HepG2 (cell line): ENCODE data around the gene SLC22A23. TPM values are rescaled to one million over a fixed set of nuclear protein-coding genes. Genes with fewer than 3 reads are reported as not detected.

Experiments
- ARID3A ChIP-seq: IDR thresholded peaks from 2 replicates; pipeline ENCODE4 v1.6.1; 2012; ENCODE audit warnings: low read depth, low read length, improper control_type of control experiment
- ATF1 ChIP-seq: IDR thresholded peaks from 2 replicates; pipeline ENCODE4 v1.6.1; 2016; ENCODE audit warnings: mild to moderate bottlenecking, control low read depth
- ATF2 ChIP-seq: sonication (generic); formaldehyde crosslinking; IDR thresholded peaks from 2 replicates; pipeline ENCODE4 v1.4.0; 2020; ENCODE audit warnings: missing genetic modification reagents
- ATF7-NPFF ChIP-seq: sonication (generic); formaldehyde crosslinking; IDR thresholded peaks from 2 replicates; pipeline ENCODE4 v1.8.1; 2023; ENCODE audit warnings: mild to moderate bottlenecking, low read depth, missing genetic modification reagents, moderate library complexity
- BATF2 ChIP-seq: sonication (generic); formaldehyde crosslinking; IDR thresholded peaks from 2 replicates; pipeline ENCODE4 v1.8.0; 2022; ENCODE audit warnings: mild to moderate bottlenecking, missing genetic modification reagents, moderate library complexity
- FOXP1 ChIP-seq, 2 experiments: fragments of 450-650 bp in 1 of 2; IDR thresholded peaks; 2 replicates each; pipeline ENCODE4 v1.6.1; 2017 to 2018; ENCODE audit warnings: antibody characterized with exemption in 1 of 2
- GATA4 ChIP-seq: sonication (generic); IDR thresholded peaks from 2 replicates; pipeline ENCODE4 v1.6.1; 2016; ENCODE audit warnings: antibody characterized with exemption, low read depth, borderline replicate concordance
- MNT ChIP-seq: fragments of 450-650 bp; IDR thresholded peaks from 2 replicates; pipeline ENCODE4 v1.6.1; 2016
- POGZ ChIP-seq: sonication (generic); formaldehyde crosslinking; IDR thresholded peaks from 2 replicates; pipeline ENCODE4 v1.4.0; 2020; ENCODE audit warnings: mild to moderate bottlenecking, missing genetic modification reagents
- PPARG ChIP-seq: conservative IDR thresholded peaks from 2 replicates; pipeline ENCODE4 v1.6.1; 2016; ENCODE audit warnings: missing biosample characterization, missing genetic modification reagents
- RBFOX2 ChIP-seq: fragments of 200-400 bp; formaldehyde crosslinking; IDR thresholded peaks from 2 replicates; pipeline ENCODE4 v1.6.1; 2017; ENCODE audit warnings: low read depth, mild to moderate bottlenecking, low read length
- REST ChIP-seq, 2 experiments: IDR thresholded peaks; 2 replicates each; pipeline ENCODE4 v1.6.1; 2011 to 2012; ENCODE audit warnings: low read length in 2 of 2, borderline replicate concordance in 1 of 2, low read depth in 1 of 2, mild to moderate bottlenecking in 1 of 2, moderate library complexity in 1 of 2
- SAFB2 ChIP-seq: sonication (generic); formaldehyde crosslinking; IDR thresholded peaks from 2 replicates; pipeline ENCODE4 v1.5.1; 2020; ENCODE audit warnings: missing genetic modification reagents, low read depth, mild to moderate bottlenecking, borderline replicate concordance
- SALL1 ChIP-seq: sonication (generic); formaldehyde crosslinking; IDR thresholded peaks from 2 replicates; pipeline ENCODE4 v1.8.0; 2022; ENCODE audit warnings: mild to moderate bottlenecking, missing genetic modification reagents
- ZBTB21 ChIP-seq: sonication (generic); formaldehyde crosslinking; IDR thresholded peaks from 2 replicates; pipeline ENCODE4 v1.4.0; 2020; ENCODE audit warnings: missing genetic modification reagents
- ZNF136 ChIP-seq: sonication (generic); formaldehyde crosslinking; IDR thresholded peaks from 2 replicates; pipeline ENCODE4 v1.8.1; 2022; ENCODE audit warnings: low read depth, mild to moderate bottlenecking, moderate library complexity, missing genetic modification reagents
- ZNF260 ChIP-seq: sonication (generic); formaldehyde crosslinking; IDR thresholded peaks from 2 replicates; pipeline ENCODE4 v1.4.0; 2020; ENCODE audit warnings: missing genetic modification reagents, low read depth, mild to moderate bottlenecking, borderline replicate concordance
- ZNF430 ChIP-seq: sonication (generic); formaldehyde crosslinking; IDR thresholded peaks from 2 replicates; pipeline ENCODE4 v1.9.0; 2021; ENCODE audit warnings: mild to moderate bottlenecking, missing genetic modification reagents
- ZNF510 ChIP-seq: sonication (generic); formaldehyde crosslinking; IDR thresholded peaks from 2 replicates; pipeline ENCODE4 v1.4.0; 2020; ENCODE audit warnings: low read depth, mild to moderate bottlenecking, missing genetic modification reagents
- ZNF652 ChIP-seq: IDR thresholded peaks from 2 replicates; pipeline ENCODE4 v1.6.1; 2016; ENCODE audit warnings: low read depth, borderline replicate concordance
- ZSCAN12 ChIP-seq: sonication (generic); formaldehyde crosslinking; IDR thresholded peaks from 2 replicates; pipeline ENCODE4 v1.9.0; 2021; ENCODE audit warnings: mild to moderate bottlenecking, missing genetic modification reagents
- ZSCAN9 ChIP-seq: IDR thresholded peaks from 2 replicates; pipeline ENCODE4 v1.6.1; 2016; ENCODE audit warnings: borderline replicate concordance
- polyA plus RNA-seq, 8 experiments: library from polyadenylated mRNA; depleted of rRNA in 3 of 8; stranded (reverse) in 7 of 8; unstranded in 1 of 8; fragments of >200 nt; fragmentation: Illumina TruSeq in 4 of 8; extraction: Trizol in 4 of 8; gene quantifications; 2 replicates each; pipeline versions ENCODE4 v1.2.1 to v1.2.3, GENCODE V29; 2011 to 2016; ENCODE audit warnings: low read depth in 4 of 8, missing spikeins in 1 of 8, mixed read lengths in 1 of 8; ENCODE audit not compliant: insufficient read depth in 1 of 8
- total RNA-seq, 5 experiments: library from RNA; depleted of rRNA; stranded (reverse); fragments of >200 nt; fragmentation: Illumina TruSeq; extraction: Trizol; gene quantifications; 2 replicates each; pipeline ENCODE4 v1.2.3, GENCODE V29; 2016; ENCODE audit warnings: low read depth in 1 of 5

Gene SLC22A23
- total and polyA plus RNA-seq, 2 of the 13 experiments (the other 11 are each of a cell fraction or from before 2014, with no cell fraction given), result 11.8 to 17.5 TPM

GRCh38 chr6:3259491-3259958, 197.3 kb downstream of the SLC22A23 start (continued):
- peak; percentile 50; the same call in 1 of the 2 replicates for TF ChIP-seq ATF2 (CRISPR knock-in tag)
- no peak for TF ChIP-seq ZNF260
- TF ChIP-seq FOXP1 (IDR thresholded peaks at IDR 0.05), result no peak
- TF ChIP-seq FOXP1 (CRISPR knock-in tag; IDR thresholded peaks at IDR 0.05), result no peak
- no peak for TF ChIP-seq SALL1 (CRISPR knock-in tag)
- TF ChIP-seq GATA4, result no peak
- TF ChIP-seq POGZ (CRISPR knock-in tag), result 0 out of 2 replicates have a peak, but pooled peaks have one; percentile 1
- TF ChIP-seq RBFOX2, result no peak
- no peak; the same call in 1 of the 2 replicates for TF ChIP-seq ZSCAN9 (CRISPR knock-in tag)
- no peak for TF ChIP-seq ZNF652 (CRISPR knock-in tag)
- TF ChIP-seq ZNF510, result no peak
- TF ChIP-seq ATF1 (CRISPR knock-in tag), result no peak
- no peak for TF ChIP-seq ZSCAN12
- TF ChIP-seq ZBTB21 (CRISPR knock-in tag), result no peak
- TF ChIP-seq REST (IDR thresholded peaks at IDR 0.05; ENCODE audit: borderline replicate concordance in 1 of 2, low read depth in 1 of 2, low read length in 2 of 2), result no peak
- no peak for TF ChIP-seq BATF2
- no peak for TF ChIP-seq ATF7-NPFF (CRISPR knock-in tag)
- peak; percentile 32; the same call in 1 of the 2 replicates for TF ChIP-seq MNT
- no peak for TF ChIP-seq ZNF136 (CRISPR knock-in tag)
- TF ChIP-seq PPARG (CRISPR knock-in tag), result no peak; the same call in 1 of the 2 replicates
- TF ChIP-seq ZNF430 (CRISPR knock-in tag), result 0 out of 2 replicates have a peak, but pooled peaks have one; percentile 3
- TF ChIP-seq SAFB2 (CRISPR knock-in tag), result no peak
- TF ChIP-seq ARID3A, result no peak
